ENCODE data around the gene OTUD3. TPM values are rescaled to one million over a fixed set of nuclear protein-coding genes. Genes with fewer than 3 reads are reported as not detected.
"Not testable (repeated sequence)": the region's sequence is repeated elsewhere in the genome, so short reads cannot be mapped to it uniquely, and the experiment has no call there.

OTUD3 gene
- total RNA-seq, 2 donors from 2014 or later, result 9.7 to 10.6 TPM

GRCh38 chr1:19859876-19860275 is 22.3 kb upstream of the OTUD3 start:
- ATAC-seq (replicated peaks in 1 of 2) (no peak), DNase-seq (no peak)
- H3K9me3 Mint-ChIP-seq, result peaks cover 5 to 6% of the 10 kb centered on the region in 2 donors
- H3K27ac Mint-ChIP-seq, result no peak overlapping the region
- peaks cover 1 to 2% of the 10 kb centered on the region in 2 donors for H3K36me3 Mint-ChIP-seq (ENCODE audit: insufficient read depth in 2 of 2)
- H3K4me3 Mint-ChIP-seq, result no peak overlapping the region
- peaks cover 30% of the 10 kb centered on the region for H3K27me3 Mint-ChIP-seq (ENCODE audit: low read depth)
- no peaks in the 10 kb centered on the region for H3K4me1 Mint-ChIP-seq (ENCODE audit: low read depth)

GRCh38 chr1:19860418-19860817 is 21.8 kb upstream of the OTUD3 start:
- H3K27ac Mint-ChIP-seq, result no peak overlapping the region
- peaks cover 1 to 2% of the 10 kb centered on the region in 2 donors for H3K36me3 Mint-ChIP-seq (ENCODE audit: insufficient read depth in 2 of 2)
- H3K4me3 Mint-ChIP-seq, result no peak overlapping the region
- H3K27me3 Mint-ChIP-seq (ENCODE audit: low read depth), result peaks cover 32% of the 10 kb centered on the region
- peaks cover 5 to 6% of the 10 kb centered on the region in 2 donors for H3K9me3 Mint-ChIP-seq
- no peak for ATAC-seq (replicated peaks in 1 of 2)
- no peak for DNase-seq
- H3K4me1 Mint-ChIP-seq (ENCODE audit: low read depth), result no peaks in the 10 kb centered on the region

GRCh38 chr1:19861034-19861433 is 21.2 kb upstream of the OTUD3 start:
- DNase-seq (no peak), ATAC-seq (replicated peaks in 1 of 2) (no peak)
- Mint-ChIP-seq H3K4me3 (no peak overlapping the region), H3K27me3 (ENCODE audit: low read depth) (peaks cover 38% of the 10 kb centered on the region), H3K4me1 (ENCODE audit: low read depth) (no peaks in the 10 kb centered on the region), H3K9me3 (peaks cover 5 to 6% of the 10 kb centered on the region in 2 donors), H3K27ac (no peak overlapping the region), H3K36me3 (ENCODE audit: insufficient read depth in 2 of 2) (peaks cover 1 to 2% of the 10 kb centered on the region in 2 donors)

GRCh38 chr1:19861842-19862530 is 20.2 kb upstream of the OTUD3 start:
- DNase-seq, result no peak
- Mint-ChIP-seq H3K27ac (no peak overlapping the region), H3K4me3 (no peak overlapping the region), H3K36me3 (ENCODE audit: insufficient read depth in 2 of 2) (peaks cover 1 to 2% of the 10 kb centered on the region in 2 donors), H3K9me3 (peaks cover 5 to 6% of the 10 kb centered on the region in 2 donors), H3K4me1 (ENCODE audit: low read depth) (no peaks in the 10 kb centered on the region), H3K27me3 (ENCODE audit: low read depth) (peaks cover 45% of the 10 kb centered on the region)
- ATAC-seq (replicated peaks in 1 of 2), result no peak

GRCh38 chr1:19862944-19863343 is 19.3 kb upstream of the OTUD3 start:
- Mint-ChIP-seq H3K4me1 (ENCODE audit: low read depth) (no peaks in the 10 kb centered on the region), H3K36me3 (ENCODE audit: insufficient read depth in 2 of 2) (peaks cover 1 to 2% of the 10 kb centered on the region in 2 donors), H3K27me3 (ENCODE audit: low read depth) (peaks cover 54% of the 10 kb centered on the region), H3K27ac (no peak overlapping the region), H3K4me3 (no peak overlapping the region), H3K9me3 (peaks cover 5 to 6% of the 10 kb centered on the region in 2 donors)
- DNase-seq, result no peak
- ATAC-seq (replicated peaks in 1 of 2), result no peak

- Mint-ChIP-seq H3K4me3 (no peak overlapping the region), H3K27me3 (ENCODE audit: low read depth) (peaks cover 57% of the 10 kb centered on the region), H3K9me3 (peaks cover 5 to 6% of the 10 kb centered on the region in 2 donors), H3K36me3 (ENCODE audit: insufficient read depth in 2 of 2) (peaks cover 1 to 2% of the 10 kb centered on the region in 2 donors), H3K27ac (no peak overlapping the region), H3K4me1 (ENCODE audit: low read depth) (no peaks in the 10 kb centered on the region)
- ATAC-seq (replicated peaks in 1 of 2), result no peak
- no peak for DNase-seq
These were observed 17.5 kb upstream of the OTUD3 start for GRCh38 chr1:19864570-19865160.

GRCh38 chr1:19866029-19866428 is 16.2 kb upstream of the OTUD3 start:
- Mint-ChIP-seq H3K36me3 (ENCODE audit: insufficient read depth in 2 of 2) (peaks cover 1 to 2% of the 10 kb centered on the region in 2 donors), H3K4me1 (ENCODE audit: low read depth) (no peaks in the 10 kb centered on the region), H3K27ac (no peak overlapping the region), H3K4me3 (no peak overlapping the region), H3K27me3 (ENCODE audit: low read depth) (peaks cover 64% of the 10 kb centered on the region), H3K9me3 (peaks cover 5 to 6% of the 10 kb centered on the region in 2 donors)
- no peak for ATAC-seq (replicated peaks in 1 of 2)
- no peak for DNase-seq

- DNase-seq, result no peak
- no peak overlapping the region for H3K4me3 Mint-ChIP-seq
- no peak for ATAC-seq (replicated peaks in 1 of 2)
- peaks cover 64% of the 10 kb centered on the region for H3K27me3 Mint-ChIP-seq (ENCODE audit: low read depth)
- no peak overlapping the region for H3K27ac Mint-ChIP-seq
- peaks cover 1 to 2% of the 10 kb centered on the region in 2 donors for H3K36me3 Mint-ChIP-seq (ENCODE audit: insufficient read depth in 2 of 2)
- no peaks in the 10 kb centered on the region for H3K4me1 Mint-ChIP-seq (ENCODE audit: low read depth)
- peaks cover 5 to 6% of the 10 kb centered on the region in 2 donors for H3K9me3 Mint-ChIP-seq
These were observed 15.4 kb upstream of the OTUD3 start for GRCh38 chr1:19866758-19867157.

- H3K9me3 Mint-ChIP-seq; H3K27ac Mint-ChIP-seq; ATAC-seq (replicated peaks in 1 of 2); H3K4me1 Mint-ChIP-seq (ENCODE audit: low read depth); H3K4me3 Mint-ChIP-seq; H3K36me3 Mint-ChIP-seq (ENCODE audit: insufficient read depth in 2 of 2); DNase-seq: not testable (repeated sequence)
- peaks cover 65% of the 10 kb centered on the region for H3K27me3 Mint-ChIP-seq (ENCODE audit: low read depth)
These were observed 13.6 kb upstream of the OTUD3 start for GRCh38 chr1:19868575-19868974.

GRCh38 chr1:19869453-19869852 is 12.7 kb upstream of the OTUD3 start:
- H3K27me3 Mint-ChIP-seq (ENCODE audit: low read depth), result peaks cover 59% of the 10 kb centered on the region
- H3K36me3 Mint-ChIP-seq (ENCODE audit: insufficient read depth in 2 of 2); ATAC-seq (replicated peaks in 1 of 2); H3K4me3 Mint-ChIP-seq; H3K27ac Mint-ChIP-seq; DNase-seq; H3K4me1 Mint-ChIP-seq (ENCODE audit: low read depth); H3K9me3 Mint-ChIP-seq: not testable (repeated sequence)

- no peaks in the 10 kb centered on the region for H3K9me3 Mint-ChIP-seq
- DNase-seq, result no peak
- no peaks in the 10 kb centered on the region for H3K36me3 Mint-ChIP-seq (ENCODE audit: insufficient read depth in 2 of 2)
- H3K27me3 Mint-ChIP-seq (ENCODE audit: low read depth), result peaks cover 54% of the 10 kb centered on the region
- ATAC-seq (replicated peaks in 1 of 2), result no peak
- H3K4me3 Mint-ChIP-seq, result no peak overlapping the region
- H3K4me1 Mint-ChIP-seq (ENCODE audit: low read depth), result no peaks in the 10 kb centered on the region
- H3K27ac Mint-ChIP-seq, result no peak overlapping the region
These were observed 12.3 kb upstream of the OTUD3 start for GRCh38 chr1:19869929-19870328.

- Mint-ChIP-seq H3K4me3 (no peak overlapping the region), H3K9me3 (no peaks in the 10 kb centered on the region), H3K27me3 (ENCODE audit: low read depth) (peaks cover 46% of the 10 kb centered on the region), H3K4me1 (ENCODE audit: low read depth) (no peaks in the 10 kb centered on the region), H3K36me3 (ENCODE audit: insufficient read depth in 2 of 2) (no peaks in the 10 kb centered on the region), H3K27ac (no peak overlapping the region)
- DNase-seq (no peak), ATAC-seq (replicated peaks in 1 of 2) (no peak)
These were observed 10.0 kb upstream of the OTUD3 start for GRCh38 chr1:19872190-19872589.

GRCh38 chr1:19877181-19877750 is 4.9 kb upstream of the OTUD3 start:
- Mint-ChIP-seq H3K4me3 (no peak overlapping the region), H3K36me3 (ENCODE audit: insufficient read depth in 2 of 2) (no peaks in the 10 kb centered on the region), H3K9me3 (peaks cover 0 to 3% of the 10 kb centered on the region in 2 donors), H3K27ac (no peak overlapping the region), H3K4me1 (ENCODE audit: low read depth) (peaks cover 8% of the 10 kb centered on the region), H3K27me3 (ENCODE audit: low read depth) (peaks cover 20% of the 10 kb centered on the region)
- no peak for DNase-seq
- ATAC-seq (replicated peaks in 1 of 2), result no peak

Measured in activated T-cell treated with anti-CD3 and anti-CD28 coated beads, Interleukin-2, amount 50 U/mL, for 72 hours (primary cell).